T-helper 1 cell treated with Interleukin-12 subunit alpha and Interleukin-12 subunit beta and Interleukin-4 antibody, amounts not matched to agents 30 ng/mL and 1 ng/mL, for 36 hours (primary cell): ENCODE results near the gene MYORG. TPM values are rescaled to one million over a fixed set of nuclear protein-coding genes. Genes with fewer than 3 reads are reported as not detected.

Experiments
- total RNA-seq: library from RNA; stranded (reverse); gene quantifications from 2 replicates; pipeline ENCODE4 v1.2.3, GENCODE V29; 2022

Gene MYORG
- total RNA-seq, 1 donor from 2014 or later, result 1.2 TPM

Other genes with a start within 250 kb of the MYORG start
- 35.2 and 38.6 TPM in 2 replicates for gene UBAP1, start 197.9 kb downstream of the MYORG start, total RNA-seq
- 5.3 and 6.0 TPM in 2 replicates for gene KIF24, start 47.6 kb downstream of the MYORG start, total RNA-seq
- gene NUDT2, start 47.3 kb downstream of the MYORG start, total RNA-seq, result 26.7 and 27.1 TPM in 2 replicates
- 16.6 and 19.0 TPM in 2 replicates for gene FAM219A, start 81.7 kb upstream of the MYORG start, total RNA-seq
- not detected in 2 replicates for gene DNAI1, start 81.9 kb upstream of the MYORG start, total RNA-seq
- 0.20 TPM in 1 of 2 replicates, not detected in the other for gene ENHO, start 146.1 kb upstream of the MYORG start, total RNA-seq
- not detected in 2 replicates for gene CNTFR, start 212.8 kb upstream of the MYORG start, total RNA-seq
- 21.0 and 22.2 TPM in 2 replicates for gene RPP25L, start 235.2 kb upstream of the MYORG start, total RNA-seq
- gene DCTN3, start 243.6 kb upstream of the MYORG start, total RNA-seq, result 108 and 115 TPM in 2 replicates